ENCODE results near the gene SCNN1B.

Gene SCNN1B

GRCh38 chr16:23408242-23408822 lies 106.2 kb downstream of the SCNN1B start:
- no peak for DNase-seq

GRCh38 chr16:23408823-23409298 lies 106.8 kb downstream of the SCNN1B start:
- DNase-seq: peak; percentile 62

- DNase-seq: no peak
These were observed 107.4 kb downstream of the SCNN1B start for GRCh38 chr16:23409522-23409921.

GRCh38 chr16:23410176-23410575 lies 108.1 kb downstream of the SCNN1B start:
- DNase-seq: no peak

GRCh38 chr16:23414731-23415130 lies 112.6 kb downstream of the SCNN1B start:
- no peak for DNase-seq

- DNase-seq: no peak
These were observed 114.7 kb downstream of the SCNN1B start for GRCh38 chr16:23416816-23417215.

- DNase-seq: no peak
These were observed 117.9 kb downstream of the SCNN1B start for GRCh38 chr16:23420011-23420410.

GRCh38 chr16:23423496-23424049 lies 121.5 kb downstream of the SCNN1B start:
- no peak for DNase-seq

GRCh38 chr16:23424292-23424958 lies 122.3 kb downstream of the SCNN1B start:
- no peak for DNase-seq

GRCh38 chr16:23428351-23428750 lies 126.2 kb downstream of the SCNN1B start:
- no peak for DNase-seq
